Measurements from ENCODE around the gene TNS4.

TNS4 gene

GRCh38 chr17:40490982-40491381 is 10.4 kb downstream of the TNS4 start:
- no peak for DNase-seq

DNA sequence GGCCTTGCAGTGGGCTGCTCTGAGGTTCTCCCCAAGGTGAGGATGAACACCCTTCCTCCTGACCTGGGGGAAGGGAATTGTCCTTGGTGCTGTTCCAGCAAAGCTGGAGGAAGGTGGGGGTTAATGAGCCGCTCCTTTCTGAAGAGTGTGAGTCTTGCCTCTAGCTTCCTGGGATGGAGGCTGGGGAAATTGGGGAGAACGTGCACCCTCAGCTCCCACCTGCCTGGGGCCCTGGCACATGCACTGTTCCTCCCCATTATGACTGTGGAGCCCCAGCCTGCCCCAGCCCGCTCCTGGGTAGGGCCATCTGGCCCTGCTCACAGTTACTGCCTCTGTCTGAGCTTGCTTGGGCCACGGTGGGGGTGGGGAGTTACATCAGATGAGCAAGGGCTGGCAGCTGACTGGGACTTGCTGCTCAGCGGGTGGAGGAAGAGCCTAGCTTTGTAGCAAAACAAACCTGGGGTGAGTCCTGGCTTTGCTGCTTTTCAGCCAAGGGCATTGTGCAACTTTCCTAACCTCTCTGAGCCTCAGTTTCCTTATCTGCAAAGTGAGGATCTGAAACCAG is 11.1 kb downstream of the TNS4 start:
- DNase-seq, result no peak

- no peak for DNase-seq
These were observed 13.9 kb downstream of the TNS4 start for GRCh38 chr17:40487371-40488020.

GRCh38 chr17:40486522-40487370 is 14.7 kb downstream of the TNS4 start:
- DNase-seq, result no peak

DNA sequence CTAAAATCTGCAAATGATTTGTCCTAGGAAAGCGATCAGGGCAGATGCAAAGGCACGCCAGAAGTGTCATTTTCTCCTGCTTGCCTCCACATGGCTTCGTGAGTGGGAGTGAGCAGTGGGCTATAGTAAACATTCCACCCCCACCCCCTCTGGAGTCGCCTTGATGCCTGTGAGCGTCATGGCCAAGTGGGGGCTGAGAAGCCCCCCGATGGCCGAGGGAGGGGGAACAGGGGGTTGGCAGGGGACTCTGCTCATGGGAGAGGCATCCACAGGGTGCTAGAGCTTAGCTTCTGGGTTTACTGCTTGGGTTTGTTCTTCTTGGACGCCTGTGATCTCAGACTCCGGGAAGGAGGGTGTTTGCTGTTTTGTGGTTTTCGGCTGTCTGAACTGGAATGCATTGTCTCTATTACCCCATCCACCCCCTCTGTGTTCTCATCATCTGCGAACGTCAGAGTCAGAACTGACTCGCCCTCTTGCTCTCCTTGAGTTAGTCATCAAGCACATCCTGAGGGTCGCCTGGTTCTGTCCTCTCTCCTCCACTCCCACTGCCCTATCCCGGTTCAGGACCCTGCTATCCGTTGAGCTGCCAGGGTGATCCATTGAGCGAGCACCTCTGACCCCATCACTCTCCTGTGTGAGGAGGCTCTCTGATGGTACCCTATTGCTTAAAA is 15.4 kb downstream of the TNS4 start:
- no peak for DNase-seq

- DNase-seq, result no peak
These were observed 16.4 kb downstream of the TNS4 start for GRCh38 chr17:40484973-40485530.

DNA sequence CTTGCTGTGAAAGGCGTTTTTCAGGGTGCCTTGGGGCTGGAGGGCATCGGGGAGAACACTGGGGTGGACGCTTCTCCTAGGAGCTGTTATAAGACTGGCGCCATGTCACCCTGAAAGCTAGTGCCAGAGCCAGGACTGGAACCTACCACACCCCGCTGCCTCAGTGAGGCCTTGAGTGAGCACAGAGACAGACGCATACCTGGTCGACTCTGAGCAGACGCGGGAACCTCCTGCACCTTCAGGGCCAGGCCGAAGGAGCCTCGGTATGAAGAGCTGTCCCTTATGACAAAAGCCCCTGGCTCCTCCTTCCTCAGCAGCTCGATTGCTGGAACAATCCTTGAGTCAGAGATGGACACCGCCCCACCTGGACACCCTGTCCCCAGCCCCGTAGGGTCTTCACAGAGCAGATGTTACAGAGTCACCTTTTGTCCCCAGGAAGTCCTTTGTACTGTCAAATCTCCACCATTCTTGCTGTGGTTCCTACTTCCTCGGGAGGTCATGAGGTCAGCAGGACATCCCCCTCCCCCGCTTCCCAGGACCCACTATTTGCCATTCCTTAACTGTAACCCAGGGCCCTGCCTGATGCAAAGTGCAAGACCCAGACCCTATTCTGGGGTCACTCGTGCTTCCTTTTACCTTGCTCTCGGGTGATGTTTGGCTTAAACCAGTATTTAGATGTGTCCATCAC is 17.0 kb downstream of the TNS4 start:
- DNase-seq, result no peak

DNA sequence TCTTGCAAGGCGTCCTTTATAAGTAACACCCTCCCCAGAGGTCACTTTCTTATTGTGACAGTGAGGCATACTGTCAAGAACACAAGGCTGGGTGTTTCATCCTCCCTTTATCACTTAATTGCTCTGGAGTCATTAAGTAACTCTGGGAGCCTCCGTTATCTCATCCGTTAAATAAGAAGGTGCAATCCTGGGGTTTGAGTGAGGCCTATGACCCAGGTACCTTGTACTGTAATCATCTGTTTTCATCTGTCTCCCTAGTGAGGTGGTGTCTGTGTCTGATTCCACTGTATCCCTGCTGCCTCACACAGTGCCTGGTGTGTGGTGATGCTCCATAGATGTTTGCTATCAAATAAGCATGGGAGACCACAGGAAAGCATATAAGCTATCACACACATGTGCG is 17.7 kb downstream of the TNS4 start:
- DNase-seq, result no peak

- DNase-seq, result no peak
These were observed 18.7 kb downstream of the TNS4 start for GRCh38 chr17:40482722-40483121.

GRCh38 chr17:40481106-40481505 is 20.3 kb downstream of the TNS4 start:
- DNase-seq, result no peak

GRCh38 chr17:40480501-40481003 is 20.9 kb downstream of the TNS4 start:
- DNase-seq, result no peak

- no peak for DNase-seq
These were observed 21.5 kb downstream of the TNS4 start for GRCh38 chr17:40479754-40480480.

- no peak for DNase-seq
These were observed 22.9 kb downstream of the TNS4 start for GRCh38 chr17:40478486-40478885.

DNA sequence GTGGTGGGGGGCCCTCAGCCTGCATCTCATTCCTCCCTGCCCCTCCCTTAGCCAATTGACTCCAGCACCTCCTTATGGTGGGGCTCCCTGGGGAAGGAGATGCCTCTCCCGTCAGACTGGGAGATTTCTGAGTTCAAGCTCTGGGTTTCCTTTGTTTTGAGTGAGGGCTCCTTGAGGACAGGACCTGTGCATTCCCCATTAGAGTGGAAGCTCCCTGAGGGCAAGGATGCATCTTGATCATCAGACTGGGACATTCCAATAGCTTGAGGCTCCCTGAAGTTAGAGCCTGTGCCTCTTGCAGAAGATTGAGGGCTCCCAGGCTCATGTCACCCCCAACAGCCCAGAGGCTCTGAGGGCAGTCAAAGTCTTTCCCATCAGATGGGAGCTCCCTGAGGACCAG is 23.6 kb downstream of the TNS4 start:
- DNase-seq, result no peak

DNA sequence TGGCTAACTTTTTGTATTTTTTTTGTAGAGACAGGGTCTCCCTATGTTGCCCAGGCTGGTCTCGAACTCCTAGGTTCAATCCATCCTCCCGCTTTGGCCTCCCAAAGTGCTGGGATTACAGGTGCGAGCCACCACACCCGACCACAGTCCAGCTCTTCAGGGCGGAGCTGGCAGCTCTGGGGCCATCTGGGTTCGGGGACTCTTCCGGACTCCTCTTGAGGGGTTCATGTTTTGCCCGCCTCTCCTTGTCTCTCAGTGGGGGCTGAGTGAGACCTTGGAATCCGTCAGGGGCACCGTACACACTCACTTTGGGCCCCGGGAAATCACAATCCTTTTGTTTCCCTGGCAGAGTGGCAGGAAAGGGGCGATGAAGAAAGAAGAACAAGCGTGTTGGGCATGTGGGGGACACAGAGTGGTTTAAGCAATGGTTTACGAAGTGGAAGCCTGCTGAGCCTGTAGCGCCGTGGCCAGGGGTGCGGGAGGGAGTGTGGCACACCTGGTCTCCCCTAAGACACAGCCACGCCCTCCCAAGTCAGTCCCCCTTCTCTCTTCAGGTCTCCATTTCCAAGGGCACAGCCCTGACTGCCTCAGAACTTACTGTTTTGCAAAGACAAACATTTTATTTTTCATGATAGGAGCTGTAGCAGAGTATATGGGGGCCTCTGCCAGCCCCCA is 26.1 kb downstream of the TNS4 start:
- no peak for DNase-seq

DNA sequence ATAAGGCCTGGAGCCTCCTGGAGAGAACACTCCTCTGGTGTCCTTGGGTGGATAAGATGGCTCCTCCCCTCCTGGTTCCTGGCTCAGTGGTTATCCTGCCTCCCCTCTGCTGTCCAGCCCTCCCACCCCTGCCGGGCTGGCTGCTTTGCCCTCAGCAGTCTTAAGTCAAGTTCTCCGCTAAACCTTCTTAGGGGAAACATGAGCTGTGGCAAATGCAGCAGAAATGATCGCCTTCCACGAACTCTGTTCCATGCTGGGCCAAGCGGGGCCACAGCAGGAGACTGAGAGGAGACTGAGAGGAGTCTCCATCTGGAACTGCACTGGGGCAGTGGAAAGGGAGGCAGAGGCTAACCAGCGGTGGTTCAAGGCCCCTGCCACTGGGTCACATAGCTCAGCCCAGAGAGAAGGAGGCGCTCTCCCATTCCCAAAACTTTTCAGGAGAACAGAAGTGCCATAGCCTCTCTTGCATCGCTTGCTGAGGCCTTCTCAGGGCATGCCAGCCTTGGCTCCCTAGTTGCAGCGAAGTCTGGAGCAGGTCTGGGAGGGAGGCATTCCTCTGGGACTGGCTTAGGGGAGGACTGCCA is 26.9 kb downstream of the TNS4 start:
- no peak for DNase-seq

GRCh38 chr17:40473573-40474365 is 27.7 kb downstream of the TNS4 start:
- DNase-seq, result no peak

DNA sequence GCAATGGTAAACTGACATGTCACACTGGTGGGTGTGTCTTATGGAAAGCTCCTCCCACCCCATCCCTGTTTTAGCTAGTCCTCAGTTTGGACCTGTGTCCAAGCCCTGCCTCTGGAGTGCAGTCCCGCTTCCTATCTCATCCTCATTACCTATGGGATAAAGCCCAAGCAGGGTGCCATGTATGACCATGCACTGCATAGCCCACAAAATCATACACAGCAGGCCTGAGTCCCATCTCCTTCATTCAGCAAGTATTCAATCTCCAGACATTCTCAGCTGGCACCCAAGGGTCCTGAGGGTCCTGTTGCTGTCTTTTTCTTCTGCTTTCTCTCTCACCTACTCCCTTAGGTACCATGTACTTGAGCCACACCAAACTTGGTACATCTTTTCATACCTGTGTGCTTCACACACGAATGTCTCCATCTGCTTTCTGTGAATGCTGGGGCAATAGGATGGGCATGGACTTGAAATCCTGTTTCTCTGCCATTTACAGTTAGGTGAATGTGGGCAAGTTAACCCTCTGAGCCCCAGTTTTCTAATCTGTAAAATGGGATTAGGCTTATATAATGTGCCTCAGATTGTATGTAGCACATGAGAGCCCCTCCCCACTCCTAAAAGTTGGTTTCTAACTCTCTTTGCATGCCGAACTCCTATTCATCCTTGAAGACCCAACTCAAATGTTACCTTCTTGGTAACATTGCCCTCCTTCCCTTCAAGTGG is 28.5 kb downstream of the TNS4 start:
- no peak for DNase-seq

Data from NCI-H1105 (cell line).